ENCODE measurements around the gene MAPKAP1.

Gene MAPKAP1

DNA sequence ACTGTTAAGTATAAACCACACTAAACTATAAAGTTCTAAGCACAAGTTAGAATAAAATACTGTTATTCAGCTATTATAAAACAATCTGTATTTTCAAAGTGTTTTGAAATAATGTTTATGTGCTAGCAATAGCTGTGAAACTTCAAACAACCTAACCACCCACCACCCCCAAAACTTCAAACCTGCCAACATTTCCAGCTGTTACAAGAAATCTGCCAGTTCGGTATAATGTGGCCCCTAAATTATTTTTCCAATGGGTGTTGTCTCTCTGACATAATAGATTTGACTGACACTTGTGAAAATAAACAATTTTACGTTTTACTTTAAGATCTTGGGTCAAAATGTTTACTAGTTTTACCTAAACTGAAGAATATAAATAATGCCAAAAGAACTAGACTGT lies 24.7 kb downstream of the MAPKAP1 start:
- TF ChIP-seq POLR2AphosphoS5 (IDR thresholded peaks at IDR 0.05; ENCODE audit: low read depth, low read length), result no peak
- no peak for TF ChIP-seq SIN3A (IDR thresholded peaks at IDR 0.05; ENCODE audit: borderline replicate concordance, insufficient read depth, low read length)
- TF ChIP-seq FOXP2 (optimal IDR thresholded peaks at IDR 0.05; ENCODE audit: borderline replicate concordance, extremely low read depth, extremely low read length, insufficient read depth), result no peak
- TF ChIP-seq, protein P1, sequence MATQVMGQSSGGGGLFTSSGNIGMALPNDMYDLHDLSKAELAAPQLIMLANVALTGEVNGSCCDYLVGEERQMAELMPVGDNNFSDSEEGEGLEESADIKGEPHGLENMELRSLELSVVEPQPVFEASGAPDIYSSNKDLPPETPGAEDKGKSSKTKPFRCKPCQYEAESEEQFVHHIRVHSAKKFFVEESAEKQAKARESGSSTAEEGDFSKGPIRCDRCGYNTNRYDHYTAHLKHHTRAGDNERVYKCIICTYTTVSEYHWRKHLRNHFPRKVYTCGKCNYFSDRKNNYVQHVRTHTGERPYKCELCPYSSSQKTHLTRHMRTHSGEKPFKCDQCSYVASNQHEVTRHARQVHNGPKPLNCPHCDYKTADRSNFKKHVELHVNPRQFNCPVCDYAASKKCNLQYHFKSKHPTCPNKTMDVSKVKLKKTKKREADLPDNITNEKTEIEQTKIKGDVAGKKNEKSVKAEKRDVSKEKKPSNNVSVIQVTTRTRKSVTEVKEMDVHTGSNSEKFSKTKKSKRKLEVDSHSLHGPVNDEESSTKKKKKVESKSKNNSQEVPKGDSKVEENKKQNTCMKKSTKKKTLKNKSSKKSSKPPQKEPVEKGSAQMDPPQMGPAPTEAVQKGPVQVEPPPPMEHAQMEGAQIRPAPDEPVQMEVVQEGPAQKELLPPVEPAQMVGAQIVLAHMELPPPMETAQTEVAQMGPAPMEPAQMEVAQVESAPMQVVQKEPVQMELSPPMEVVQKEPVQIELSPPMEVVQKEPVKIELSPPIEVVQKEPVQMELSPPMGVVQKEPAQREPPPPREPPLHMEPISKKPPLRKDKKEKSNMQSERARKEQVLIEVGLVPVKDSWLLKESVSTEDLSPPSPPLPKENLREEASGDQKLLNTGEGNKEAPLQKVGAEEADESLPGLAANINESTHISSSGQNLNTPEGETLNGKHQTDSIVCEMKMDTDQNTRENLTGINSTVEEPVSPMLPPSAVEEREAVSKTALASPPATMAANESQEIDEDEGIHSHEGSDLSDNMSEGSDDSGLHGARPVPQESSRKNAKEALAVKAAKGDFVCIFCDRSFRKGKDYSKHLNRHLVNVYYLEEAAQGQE (IDR thresholded peaks at IDR 0.05; ENCODE audit: insufficient read depth in 1 of 2, low read depth in 2 of 2, low read length in 2 of 2), result no peak

DNA sequence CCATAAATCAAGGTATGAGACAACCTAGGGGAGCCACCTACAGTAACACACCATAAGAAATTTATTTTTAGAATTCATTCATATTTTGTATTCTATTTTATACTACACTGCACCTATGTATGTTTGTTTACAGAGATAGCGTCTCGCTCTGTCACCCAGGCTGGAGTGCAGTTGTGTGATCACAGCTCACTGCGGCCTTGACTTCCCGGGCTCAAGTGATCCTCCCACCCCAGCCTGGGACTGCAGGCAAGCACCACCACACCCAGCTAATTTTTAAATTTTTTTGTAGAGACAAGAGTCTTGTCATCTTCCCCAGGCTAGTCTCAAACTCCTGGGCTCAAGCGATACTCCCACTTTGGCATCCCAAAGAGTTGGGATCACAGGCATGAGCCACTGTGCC lies 25.4 kb downstream of the MAPKAP1 start:
- TF ChIP-seq, protein P1 (IDR thresholded peaks at IDR 0.05; ENCODE audit: insufficient read depth in 1 of 2, low read depth in 2 of 2, low read length in 2 of 2), result no peak
- TF ChIP-seq SIN3A (IDR thresholded peaks at IDR 0.05; ENCODE audit: borderline replicate concordance, insufficient read depth, low read length) (no peak), TAF1 (IDR thresholded peaks at IDR 0.05; ENCODE audit: borderline replicate concordance, insufficient read depth, low read length) (no peak), POLR2AphosphoS5 (IDR thresholded peaks at IDR 0.05; ENCODE audit: low read depth, low read length) (no peak), FOXP2 (optimal IDR thresholded peaks at IDR 0.05; ENCODE audit: borderline replicate concordance, extremely low read depth, extremely low read length, insufficient read depth) (no peak)

DNA sequence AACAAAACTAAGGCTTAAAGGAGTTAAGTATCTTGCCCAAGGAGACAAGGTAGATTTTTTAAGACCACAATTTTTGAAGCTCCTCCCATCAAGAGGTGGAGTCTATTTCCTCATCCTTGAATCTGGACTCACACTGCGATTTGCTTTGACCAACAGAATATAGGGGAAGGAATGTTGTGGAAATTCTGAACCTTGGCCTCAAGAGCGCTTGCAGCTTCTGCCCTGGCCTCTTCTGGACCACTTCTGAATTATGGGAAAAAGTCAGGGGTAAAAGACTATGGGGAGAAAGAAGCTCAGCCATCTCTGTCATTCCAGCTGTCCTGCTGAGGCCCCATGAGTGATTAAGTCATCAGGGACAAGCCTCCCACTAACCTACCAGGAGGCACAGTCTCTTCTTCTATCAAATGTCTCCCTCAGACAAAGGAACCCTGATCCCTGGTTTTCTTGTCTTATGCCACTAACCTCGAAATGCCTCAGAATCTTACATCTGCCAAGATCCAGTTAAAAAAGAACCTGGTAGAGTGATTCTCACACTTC lies 25.9 kb downstream of the MAPKAP1 start:
- no peak for TF ChIP-seq FOXP2 (optimal IDR thresholded peaks at IDR 0.05; ENCODE audit: borderline replicate concordance, extremely low read depth, extremely low read length, insufficient read depth)
- TF ChIP-seq SIN3A (IDR thresholded peaks at IDR 0.05; ENCODE audit: borderline replicate concordance, insufficient read depth, low read length), result no peak
- no peak for TF ChIP-seq POLR2AphosphoS5 (IDR thresholded peaks at IDR 0.05; ENCODE audit: low read depth, low read length)
- TF ChIP-seq, protein P1 (IDR thresholded peaks at IDR 0.05; ENCODE audit: insufficient read depth in 1 of 2, low read depth in 2 of 2, low read length in 2 of 2), result no peak
- TF ChIP-seq TAF1 (IDR thresholded peaks at IDR 0.05; ENCODE audit: borderline replicate concordance, insufficient read depth, low read length), result no peak

DNA sequence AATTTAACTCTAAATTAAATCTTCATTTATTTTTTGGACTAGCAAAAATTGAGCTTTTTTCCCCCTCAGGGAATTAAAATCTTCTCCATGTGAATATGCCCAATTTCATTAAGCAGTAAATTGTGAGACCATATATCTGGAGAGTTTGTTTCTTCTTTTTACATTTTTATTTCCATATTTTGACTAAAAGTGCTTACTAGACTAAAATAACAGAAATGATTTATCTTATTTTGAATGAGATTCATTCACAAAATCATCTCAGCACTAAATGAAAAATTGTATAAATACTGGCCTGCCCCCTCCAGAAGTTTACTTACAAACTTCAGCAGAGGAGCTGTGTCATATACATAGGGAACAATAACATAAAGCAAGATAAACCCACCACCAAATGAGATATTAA lies 26.6 kb downstream of the MAPKAP1 start:
- no peak for TF ChIP-seq FOXP2 (optimal IDR thresholded peaks at IDR 0.05; ENCODE audit: borderline replicate concordance, extremely low read depth, extremely low read length, insufficient read depth)
- no peak for TF ChIP-seq SIN3A (IDR thresholded peaks at IDR 0.05; ENCODE audit: borderline replicate concordance, insufficient read depth, low read length)

DNA sequence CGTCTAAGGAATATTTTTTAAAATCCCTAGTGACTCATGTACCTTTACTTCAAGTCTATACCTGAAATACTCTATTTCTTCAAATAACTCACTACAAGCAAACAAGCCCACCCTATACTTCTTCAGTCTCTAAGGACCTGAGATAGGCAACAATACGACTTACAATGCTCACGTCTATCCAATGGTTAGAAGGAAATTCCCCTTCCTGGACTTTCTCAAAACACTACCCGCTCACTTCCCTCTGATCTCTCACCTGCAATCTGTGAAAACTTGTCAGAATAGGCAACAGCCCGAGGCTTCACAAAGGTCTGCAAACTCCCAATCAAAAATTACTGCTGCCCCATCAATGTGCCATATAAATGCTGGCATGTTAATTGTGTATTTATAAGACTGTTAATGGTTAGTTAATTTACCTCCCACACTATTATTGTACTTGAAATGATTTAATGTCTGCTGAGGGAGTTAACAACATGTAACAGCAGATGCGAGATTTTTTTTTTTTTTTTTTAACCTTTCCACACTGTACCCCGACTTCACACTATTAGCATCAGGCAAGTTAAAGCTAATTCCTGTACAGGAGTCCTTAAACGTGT lies 27.3 kb downstream of the MAPKAP1 start:
- TF ChIP-seq, protein P1 (IDR thresholded peaks at IDR 0.05; ENCODE audit: insufficient read depth in 1 of 2, low read depth in 2 of 2, low read length in 2 of 2), result no peak
- TF ChIP-seq POLR2AphosphoS5 (IDR thresholded peaks at IDR 0.05; ENCODE audit: low read depth, low read length) (no peak), TAF1 (IDR thresholded peaks at IDR 0.05; ENCODE audit: borderline replicate concordance, insufficient read depth, low read length) (no peak), FOXP2 (optimal IDR thresholded peaks at IDR 0.05; ENCODE audit: borderline replicate concordance, extremely low read depth, extremely low read length, insufficient read depth) (no peak), SIN3A (IDR thresholded peaks at IDR 0.05; ENCODE audit: borderline replicate concordance, insufficient read depth, low read length) (no peak)
